ENCODE data around the gene PRR13.

- TF ChIP-seq POLR2A (IDR thresholded peaks at IDR 0.05; ENCODE audit: low read depth, low read length) (no peak), POLR2AphosphoS5 (IDR thresholded peaks at IDR 0.05; ENCODE audit: low read depth, low read length) (no peak), TAF1 (IDR thresholded peaks at IDR 0.05; ENCODE audit: borderline replicate concordance, low read depth, low read length) (no peak)
These were observed 38.7 kb upstream of the PRR13 start for GRCh38 chr12:53402871-53403270.
